Activated CD8-positive, alpha-beta memory T cell treated with anti-CD3 and anti-CD28 coated beads for 36 hours (primary cell): ENCODE results near the gene STN1. TPM values are rescaled to one million over a fixed set of nuclear protein-coding genes. Genes with fewer than 3 reads are reported as not detected.
"Not testable (repeated sequence)": the region's sequence is repeated elsewhere in the genome, so short reads cannot be mapped to it uniquely, and the experiment has no call there.

Experiments used
- CTCF ChIA-PET: fragments of 350-600 bp; sonication (Branson Sonifier 250); formaldehyde crosslinking; loops from one replicate; lab custom pipeline; 2021; ENCODE audit warnings: antibody characterized with exemption; lab: Charles Lee
- POLR2A ChIA-PET: fragments of 350-600 bp; sonication (Branson Sonifier 250); formaldehyde crosslinking; loops from one replicate; lab custom pipeline; 2021; ENCODE audit warnings: antibody characterized with exemption; lab: Charles Lee
- total RNA-seq, 2 experiments: library from RNA; stranded (reverse); gene quantifications; one replicate each; pipeline ENCODE4 v1.2.3, GENCODE V29; 2021

STN1 gene
- total RNA-seq, 2 experiments from 2014 or later, result 21.1 to 22.5 TPM

DNA sequence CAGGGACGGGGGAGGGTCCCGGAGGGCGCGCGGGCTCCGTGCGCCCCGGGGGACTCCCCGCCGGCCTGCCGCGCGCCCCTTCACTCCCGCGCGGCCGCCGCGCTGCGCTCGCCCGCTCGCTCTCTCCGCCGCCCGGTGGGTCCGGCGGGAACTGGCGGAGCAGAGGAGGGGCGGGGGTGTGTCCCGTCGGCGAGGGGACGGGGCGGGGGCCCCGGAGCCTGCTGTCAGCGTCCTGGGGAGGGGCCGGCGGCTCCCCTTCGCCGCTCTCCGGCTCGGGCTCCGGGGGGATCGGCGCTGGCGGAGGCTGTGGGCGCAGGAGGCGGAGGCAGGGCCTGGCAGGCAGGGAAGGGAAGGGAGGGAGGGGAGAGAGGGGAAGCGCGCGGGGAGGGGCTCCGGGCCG is 62.6 kb downstream of the STN1 start, which contains the start of gene SH3PXD2A:
SH3PXD2A (minus strand) TSS at position 153 of the 400 bp plus-strand sequence. CDS start 310 bp downstream, outside the sequence.
- ChIA-PET CTCF (interaction anchor here (0.9 to 5.1 kb wide), 3 partner anchors 31 to 143 kb away, joined by 3 to 46 read pairs (median 4); no protein-coding TSS in a partner anchor), POLR2A (no interaction called here)

DNA sequence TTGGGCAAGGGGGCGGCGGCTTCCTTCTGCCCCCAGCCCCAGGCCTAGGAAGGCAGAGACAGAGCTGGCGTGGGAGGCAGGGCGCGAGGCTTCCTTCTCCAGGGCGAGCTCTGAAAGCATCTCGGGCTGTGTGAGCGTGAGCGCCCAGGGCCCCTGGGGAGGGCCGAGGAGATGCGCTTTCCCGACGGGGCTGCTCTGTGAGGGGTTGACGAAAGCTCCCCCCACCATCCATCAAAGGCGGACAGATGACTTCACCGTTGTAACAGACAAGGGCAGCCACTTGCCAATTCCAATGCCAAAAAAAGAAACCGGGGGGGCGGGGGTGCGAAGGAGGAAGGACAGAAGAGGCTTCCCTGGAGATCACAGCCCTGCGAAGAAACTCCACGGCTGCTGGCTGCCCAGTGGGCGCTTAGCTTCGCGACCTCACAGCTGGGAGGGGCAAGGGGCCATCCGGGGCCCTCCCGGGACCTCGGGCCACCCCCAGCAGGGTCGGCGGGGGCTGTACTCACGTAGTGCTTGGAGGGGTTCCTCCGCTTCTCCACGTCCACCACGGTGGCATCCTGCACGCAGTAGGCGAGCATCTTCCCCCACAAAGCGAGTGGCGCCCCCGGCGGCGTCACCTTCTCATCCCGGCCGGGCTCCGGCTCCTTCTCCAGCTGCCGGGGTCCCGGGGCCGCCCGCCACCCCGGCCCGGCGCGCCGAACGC is 63.1 kb downstream of the STN1 start:
- POLR2A ChIA-PET, result no interaction called here

DNA sequence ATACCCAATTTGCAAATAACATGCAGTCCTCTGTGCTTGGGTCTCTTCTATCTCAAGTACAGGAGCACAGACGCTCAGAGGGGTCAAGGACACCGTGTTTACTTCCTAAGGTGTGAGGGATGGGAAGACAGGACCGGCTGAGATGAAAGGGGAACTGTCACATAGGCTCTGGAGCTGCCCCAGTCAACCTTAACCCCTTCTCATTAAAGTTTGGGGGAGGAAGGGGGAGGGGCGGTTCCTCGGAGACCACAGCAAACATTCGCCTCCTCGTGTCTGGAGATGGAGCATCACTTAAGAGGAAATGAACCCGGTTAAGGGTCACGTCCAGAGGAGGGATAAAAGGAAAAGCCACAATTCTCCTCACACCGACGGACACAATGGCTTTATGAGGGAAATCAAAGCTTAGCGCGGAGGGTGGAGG is 63.7 kb downstream of the STN1 start:
- CTCF ChIA-PET, result interaction anchor here (0.7 to 5.1 kb wide), 3 partner anchors 34 to 142 kb away, joined by 3 to 46 read pairs (median 3); no protein-coding TSS in a partner anchor
- POLR2A ChIA-PET, result interaction anchor here (0.7 kb wide), 1 partner anchor 91 kb away, joined by 3 read pairs; no protein-coding TSS in a partner anchor

More for the DNA sequence above, 63.1 kb downstream of the STN1 start:
- CTCF ChIA-PET, result interaction anchor here (0.7 to 5.1 kb wide), 4 partner anchors 31 to 143 kb away, joined by 3 to 46 read pairs (median 4); no protein-coding TSS in a partner anchor

DNA sequence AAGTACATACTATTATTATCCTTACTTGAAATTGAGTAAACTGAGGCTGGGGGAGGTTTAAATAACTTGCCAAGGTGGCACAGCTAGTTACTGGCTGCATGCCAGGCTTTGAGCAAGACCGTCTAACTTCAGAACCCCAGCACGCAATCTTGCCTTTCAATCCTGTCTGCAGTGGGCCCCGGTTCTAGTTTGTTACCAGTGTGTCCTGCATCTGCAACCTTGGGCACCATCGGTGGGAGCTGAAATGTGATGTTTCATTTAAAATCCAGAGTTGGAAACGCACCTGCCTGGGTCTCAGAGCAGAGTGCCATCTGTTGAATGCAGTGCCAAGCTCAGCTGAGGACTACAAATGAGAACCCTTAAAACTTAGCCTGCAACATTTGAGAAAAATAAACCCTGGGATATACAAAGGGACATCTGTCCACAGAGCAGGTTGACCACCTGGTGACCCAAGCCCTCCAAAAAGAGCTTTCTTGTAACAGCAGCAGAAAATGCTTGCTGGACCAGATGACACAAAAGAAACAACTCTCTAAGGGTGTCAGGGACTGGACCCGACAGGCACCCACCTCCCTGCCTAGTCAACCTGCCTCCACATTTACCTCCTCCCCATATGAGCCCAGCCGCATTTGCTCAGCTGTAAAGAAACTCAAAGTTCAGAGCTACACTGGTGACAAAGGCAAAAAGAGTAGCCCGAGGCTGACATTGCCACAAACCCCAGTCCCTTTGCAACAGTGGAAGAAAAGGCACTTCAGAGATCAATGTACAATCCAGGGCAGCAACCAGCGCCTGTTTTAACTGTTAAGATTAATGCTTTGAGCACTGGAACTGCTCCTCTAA is 64.3 kb downstream of the STN1 start:
- POLR2A ChIA-PET, result interaction anchor here (0.7 kb wide), 1 partner anchor 90 kb away, joined by 3 read pairs; no protein-coding TSS in a partner anchor
- CTCF ChIA-PET, result interaction anchor here (1.3 to 5.1 kb wide), 2 partner anchors 80 to 142 kb away, joined by 3 to 46 read pairs; no protein-coding TSS in a partner anchor

DNA sequence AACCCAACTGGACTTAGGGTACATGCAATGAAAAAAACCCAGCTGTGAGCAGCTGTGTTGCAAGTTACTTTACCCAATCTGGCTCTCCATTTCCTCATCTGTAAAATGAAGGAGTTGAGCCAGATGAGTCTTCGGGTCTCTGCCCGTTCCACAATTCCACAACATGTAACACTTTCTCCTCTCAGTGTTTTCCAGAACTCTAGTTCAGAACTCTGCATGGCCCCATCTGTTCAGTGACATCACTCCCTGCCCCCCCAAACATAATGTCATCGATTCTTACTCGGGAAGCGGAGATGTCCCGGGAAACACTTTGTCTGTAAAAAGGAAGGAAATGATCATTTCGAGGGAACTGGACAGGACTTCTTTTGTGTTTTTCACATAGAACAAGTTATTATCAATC is 65.1 kb downstream of the STN1 start:
- ChIA-PET CTCF (no interaction called here), POLR2A (no interaction called here)

DNA sequence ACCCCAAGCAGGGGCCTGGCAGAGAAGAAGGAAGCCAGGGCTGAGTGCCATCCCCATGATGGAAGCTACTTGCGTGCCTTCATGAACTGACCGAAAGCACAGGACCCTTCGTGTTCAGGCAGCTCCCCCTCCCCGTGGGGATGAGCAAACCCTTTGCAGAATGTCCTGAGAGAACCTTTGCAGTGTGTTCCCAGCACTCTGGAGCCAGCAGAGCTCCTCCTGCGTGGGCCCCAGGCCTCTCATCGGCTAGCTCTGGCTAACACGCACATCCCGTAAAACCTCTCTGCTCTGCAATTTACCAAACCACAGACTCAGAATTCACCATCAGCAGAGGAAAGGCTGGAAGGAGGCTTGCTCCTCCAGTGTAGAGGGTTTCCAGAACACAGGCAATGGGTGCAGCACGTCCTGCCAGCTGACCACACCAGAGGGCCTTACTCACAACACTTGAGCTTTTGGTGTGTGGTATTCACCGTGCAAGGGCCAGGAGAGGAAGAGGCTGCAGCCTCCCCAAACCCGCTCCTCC is 65.7 kb downstream of the STN1 start:
- POLR2A ChIA-PET, result no interaction called here
- CTCF ChIA-PET, result interaction anchor here (1.2 kb wide), 1 partner anchor 9 kb away, joined by 3 read pairs; no protein-coding TSS in a partner anchor

DNA sequence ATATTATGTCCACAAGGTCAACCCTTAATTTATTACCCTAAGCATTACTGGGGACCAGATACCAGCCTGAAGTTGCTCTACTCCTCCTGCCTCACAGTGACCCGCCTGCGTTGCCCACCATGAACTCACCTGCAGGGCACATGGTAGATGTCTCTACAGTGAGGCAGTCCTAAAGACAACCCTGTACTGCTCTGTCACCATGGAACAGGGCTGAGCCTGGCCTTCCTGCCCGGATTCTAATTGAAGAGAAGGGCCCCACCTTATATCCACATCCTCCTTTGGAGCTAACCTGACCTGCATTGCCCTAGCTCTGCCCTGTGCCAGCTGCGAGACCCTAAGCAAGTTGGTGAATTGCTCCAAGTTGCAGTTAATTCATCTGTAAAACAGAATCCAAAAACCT is 66.7 kb downstream of the STN1 start:
- CTCF ChIA-PET, result interaction anchor here (0.7 to 1.2 kb wide), 2 partner anchors 8 to 263 kb away, joined by 3 read pairs; no protein-coding TSS in a partner anchor
- POLR2A ChIA-PET, result no interaction called here

DNA sequence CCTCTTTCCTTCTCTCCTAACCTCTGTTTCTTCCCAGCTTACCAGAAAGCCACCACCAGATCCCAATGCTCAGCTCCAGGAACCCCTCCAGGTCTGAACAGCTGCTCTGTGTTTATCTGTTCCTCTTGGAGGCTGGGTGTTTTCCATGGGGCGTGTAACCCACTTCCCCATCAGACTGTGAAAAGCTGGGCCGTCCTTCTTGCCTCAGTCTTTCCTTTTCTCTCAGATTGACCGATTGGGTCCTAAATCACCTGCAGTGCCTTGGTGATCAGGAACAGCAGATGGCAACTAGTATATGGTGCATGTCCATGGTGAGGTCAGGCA is 67.5 kb downstream of the STN1 start:
- ChIA-PET CTCF (no interaction called here), POLR2A (no interaction called here)

DNA sequence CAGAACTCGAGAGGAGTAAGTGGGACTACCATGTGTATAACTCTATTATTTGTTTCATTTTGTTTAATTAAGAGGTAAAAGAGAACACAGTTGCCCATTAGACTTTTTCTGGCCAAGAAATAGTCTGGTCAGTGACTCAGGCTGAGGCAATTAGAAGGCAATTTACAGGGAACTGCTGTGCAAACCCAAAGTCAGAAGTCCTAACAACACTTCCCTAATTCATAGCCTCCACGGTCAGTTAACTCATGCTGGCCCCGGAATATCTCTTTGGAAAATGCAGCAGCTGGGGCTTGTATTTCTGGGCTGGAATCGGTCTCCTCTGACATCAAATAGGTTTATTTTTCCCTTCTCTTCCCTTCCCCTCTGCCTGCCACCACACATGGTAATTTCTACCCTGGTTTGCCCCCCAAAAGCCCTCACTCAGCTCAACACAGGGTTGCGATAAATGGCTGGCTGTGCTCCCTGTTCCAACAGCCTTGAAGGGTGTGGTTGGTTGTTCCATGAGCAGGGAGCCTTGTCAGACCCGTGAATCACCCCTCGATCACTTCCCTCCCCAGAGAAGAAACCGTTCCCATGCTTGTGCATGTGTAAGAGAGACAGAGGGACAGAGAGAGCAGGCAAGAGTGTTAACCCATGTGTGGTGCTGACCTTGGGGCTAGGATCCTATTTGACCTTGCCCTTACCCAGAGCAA is 68.0 kb downstream of the STN1 start:
- CTCF ChIA-PET, result no interaction called here
- POLR2A ChIA-PET, result no interaction called here

DNA sequence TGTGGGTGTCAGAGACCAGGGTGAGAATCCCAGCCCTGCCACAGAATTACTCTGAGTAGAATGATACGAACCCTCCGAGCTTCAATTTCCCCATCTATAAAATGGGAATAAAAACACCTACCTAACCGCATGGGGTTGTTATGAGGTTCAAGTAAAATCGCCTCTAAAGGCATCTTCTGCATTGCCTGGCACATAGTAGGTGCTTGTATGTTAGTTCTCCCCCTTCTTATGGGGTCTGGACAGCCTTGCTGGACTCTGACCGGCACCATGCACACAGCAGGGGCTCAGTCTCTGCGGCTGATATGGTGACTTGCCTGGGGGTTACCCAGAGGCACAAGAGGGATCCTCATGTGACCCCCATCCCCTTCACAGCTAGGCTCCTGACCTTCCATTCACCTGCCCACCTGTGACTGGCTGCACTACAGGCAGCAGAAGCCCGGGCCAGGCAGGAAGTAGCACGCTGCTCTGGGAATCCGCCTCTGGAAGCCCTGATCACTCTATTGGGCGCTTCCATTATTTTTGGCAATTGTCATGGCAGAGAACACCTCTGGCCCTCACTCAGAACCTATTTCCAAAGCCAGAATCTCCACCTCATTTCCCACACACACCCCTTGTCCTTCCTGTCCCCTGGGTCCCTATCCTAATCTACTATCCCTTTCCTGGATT is 68.6 kb downstream of the STN1 start:
- POLR2A ChIA-PET, result no interaction called here

DNA sequence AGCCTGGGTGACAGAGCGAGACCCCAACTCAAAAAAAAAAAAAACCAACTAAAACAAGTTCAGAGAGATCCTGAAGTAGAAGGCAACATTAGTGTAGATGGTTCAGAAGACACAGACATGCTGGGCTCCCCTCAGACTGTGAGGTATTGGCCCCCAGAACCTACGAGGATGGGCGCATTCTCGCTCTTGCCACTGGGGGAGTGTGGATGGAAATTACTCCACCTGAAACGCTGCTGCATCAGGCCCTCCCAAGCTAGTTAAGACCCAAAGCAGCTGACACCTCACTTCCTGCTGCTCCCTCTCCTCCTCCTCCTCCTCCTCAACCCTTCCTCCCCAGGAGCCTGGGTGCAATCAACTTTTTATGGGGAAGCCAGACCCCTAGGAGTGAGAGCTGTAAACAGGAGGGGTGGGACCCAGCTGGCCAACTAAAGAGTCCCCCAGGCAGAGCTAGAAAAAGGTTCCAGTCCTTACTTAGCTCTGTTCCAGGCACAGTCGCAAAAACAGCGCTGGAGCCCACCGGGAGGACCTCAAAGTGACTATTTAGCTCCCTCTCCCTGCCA is 70.0 kb downstream of the STN1 start:
- POLR2A ChIA-PET, result no interaction called here
- CTCF ChIA-PET, result interaction anchor here (0.5 to 2.0 kb wide), 6 partner anchors 9 to 207 kb away, joined by 3 to 9 read pairs (median 4); no protein-coding TSS in a partner anchor

More for the DNA sequence above, 68.6 kb downstream of the STN1 start:
- CTCF ChIA-PET, result interaction anchor here (0.8 to 1.6 kb wide), 2 partner anchors 137 to 163 kb away, joined by 3 to 5 read pairs; no protein-coding TSS in a partner anchor

DNA sequence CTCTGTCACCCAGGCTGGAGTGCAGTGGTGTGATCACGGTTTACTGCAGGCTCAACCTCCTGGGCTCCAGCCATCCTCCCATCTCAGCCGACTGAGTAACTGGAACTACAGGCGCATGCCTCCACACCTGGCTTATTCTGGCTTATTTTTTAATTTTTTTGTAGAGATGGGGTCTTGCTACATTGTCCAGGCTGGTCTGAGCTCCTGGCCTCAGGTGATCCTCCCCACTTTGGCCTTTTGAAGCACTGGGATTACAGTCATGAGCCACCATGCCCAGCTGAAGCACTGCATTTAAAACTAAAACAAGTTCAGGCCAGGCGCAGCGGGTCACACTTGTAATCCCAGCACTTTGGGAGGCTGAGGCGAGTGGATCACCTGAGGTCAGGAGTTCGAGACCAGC is 70.6 kb downstream of the STN1 start:
- POLR2A ChIA-PET, result no interaction called here
- CTCF ChIA-PET, result interaction anchor here (1.5 to 2.0 kb wide), 2 partner anchors 9 to 134 kb away, joined by 6 to 9 read pairs; no protein-coding TSS in a partner anchor

DNA sequence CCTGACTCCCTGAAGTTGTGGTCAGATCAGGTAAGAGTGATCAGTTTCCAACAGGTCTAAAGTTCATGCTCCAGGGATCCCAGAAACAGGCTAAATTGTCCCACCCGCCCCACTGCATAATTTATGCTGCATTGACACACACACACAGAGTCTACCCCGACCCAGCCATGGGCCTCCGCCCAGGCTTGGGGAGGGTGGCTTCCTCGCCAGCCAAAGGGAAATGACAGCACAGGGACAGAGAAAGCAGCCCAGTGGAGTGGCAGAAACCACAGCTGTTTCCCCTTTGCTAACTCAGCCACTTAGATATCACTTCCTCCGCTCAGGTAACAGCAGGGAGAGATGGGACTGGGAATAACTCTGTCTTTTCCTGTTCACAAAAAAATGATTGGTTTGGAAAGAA is 72.0 kb downstream of the STN1 start:
- ChIA-PET POLR2A (no interaction called here), CTCF (interaction anchor here (1.5 kb wide), 1 partner anchor 133 kb away, joined by 6 read pairs; no protein-coding TSS in a partner anchor)

DNA sequence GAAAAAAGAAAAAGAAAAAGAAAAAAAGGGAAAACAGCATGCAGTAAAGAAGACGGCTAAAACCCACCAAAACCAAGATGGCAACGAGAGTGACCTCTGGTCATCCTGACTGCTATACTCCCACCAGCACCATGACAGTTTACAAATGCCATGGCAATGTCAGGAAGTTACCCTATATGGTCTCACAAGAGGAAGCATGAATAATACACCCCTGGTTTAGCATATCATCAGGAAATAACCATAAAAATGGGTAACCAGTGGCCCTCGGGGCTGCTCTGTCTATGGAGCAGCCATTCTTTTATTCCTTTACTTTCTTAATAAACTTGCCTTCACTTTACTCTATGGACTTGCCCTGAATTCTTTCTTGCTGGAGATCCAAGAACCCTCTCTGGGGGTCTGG is 72.6 kb downstream of the STN1 start:
- POLR2A ChIA-PET, CTCF ChIA-PET: not testable (repeated sequence)

DNA sequence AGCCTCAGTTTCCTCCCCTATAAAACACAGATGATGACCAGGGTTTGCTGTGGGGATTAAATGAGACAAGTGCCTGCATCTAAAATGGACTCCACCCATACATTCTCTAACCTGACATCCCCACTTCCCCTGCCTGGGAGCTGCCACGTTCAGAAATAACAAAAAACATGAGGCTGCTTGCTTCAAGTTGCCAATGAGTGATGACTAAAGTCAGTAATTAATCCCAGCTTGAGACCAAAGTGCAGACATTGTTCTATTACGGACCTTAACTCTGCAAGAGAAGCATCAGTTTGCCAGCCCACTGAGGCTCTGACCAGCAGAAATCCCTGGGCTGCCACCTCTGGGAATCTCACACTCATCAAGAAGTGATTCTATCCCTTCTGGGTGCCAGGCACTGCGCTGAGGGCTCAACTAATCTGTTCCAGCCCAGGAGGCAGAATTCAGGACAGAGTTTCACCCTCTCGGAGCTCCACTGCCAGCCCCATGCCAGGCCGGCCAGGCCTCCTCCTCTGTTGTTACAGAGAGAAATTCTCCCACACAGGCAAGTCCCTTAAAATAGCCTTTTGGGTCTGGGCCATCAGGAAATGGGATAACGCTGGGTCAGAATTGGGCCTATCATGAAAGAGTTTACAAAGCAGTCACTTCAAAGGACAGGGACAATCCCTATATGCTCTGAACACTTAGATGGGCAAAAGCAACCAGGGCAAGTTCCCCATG is 74.0 kb downstream of the STN1 start:
- ChIA-PET CTCF (interaction anchor here (1.1 to 1.5 kb wide), 2 partner anchors 7 to 131 kb away, joined by 3 to 8 read pairs; no protein-coding TSS in a partner anchor), POLR2A (interaction anchor here (0.7 kb wide), 1 partner anchor 195 kb away, joined by 3 read pairs; no protein-coding TSS in a partner anchor)

DNA sequence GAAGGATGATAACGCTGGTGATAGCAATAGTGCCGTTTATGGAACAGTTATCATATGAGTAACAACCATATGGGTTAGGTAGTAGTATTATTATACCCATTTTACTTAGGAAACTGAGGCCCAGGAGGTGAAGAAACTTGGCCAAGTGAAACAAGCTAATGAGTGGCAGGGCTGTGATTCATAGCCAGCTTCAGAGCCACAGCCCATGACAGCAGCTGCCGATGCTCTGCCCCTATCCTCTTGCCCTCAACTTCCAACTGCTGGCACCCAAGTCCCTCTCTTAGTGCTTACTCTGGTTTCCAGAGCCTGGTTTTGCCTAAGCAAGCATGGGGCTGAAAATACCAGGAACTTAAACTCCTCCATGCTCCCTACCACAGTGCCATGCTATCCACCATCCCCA is 74.9 kb downstream of the STN1 start:
- ChIA-PET POLR2A (no interaction called here), CTCF (interaction anchor here (1.1 to 1.5 kb wide), 2 partner anchors 8 to 130 kb away, joined by 3 to 8 read pairs; no protein-coding TSS in a partner anchor)

DNA sequence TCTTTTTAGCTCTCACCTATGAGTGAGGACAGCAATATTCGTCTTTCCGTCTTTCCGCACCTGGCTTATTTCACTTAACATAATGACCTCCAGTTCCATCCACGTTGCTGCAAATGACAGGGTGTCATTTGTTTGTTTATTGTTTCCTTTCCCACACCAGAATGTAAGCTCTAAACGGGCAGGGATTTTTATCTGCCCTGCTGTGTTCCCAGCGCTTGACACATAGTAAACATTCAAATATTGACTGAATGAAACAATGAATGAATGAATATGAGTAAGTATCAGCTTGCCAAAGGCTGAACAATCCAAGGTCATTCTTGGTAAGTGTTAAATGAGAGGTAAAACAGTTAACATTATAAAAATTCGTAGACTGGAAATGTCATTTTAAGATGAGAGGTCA is 75.4 kb downstream of the STN1 start:
- CTCF ChIA-PET, result interaction anchor here (1.1 to 1.5 kb wide), 2 partner anchors 9 to 130 kb away, joined by 3 to 8 read pairs; no protein-coding TSS in a partner anchor
- POLR2A ChIA-PET, result no interaction called here
